Esophagus squamous epithelium (tissue), 5 donors: ENCODE data around the gene ATXN7L2. TPM values are rescaled to one million over a fixed set of nuclear protein-coding genes. Genes with fewer than 3 reads are reported as not detected.
A peak's percentile ranks its signal among the peaks of the same experiment; 100 is the strongest.

ENCODE experiments used
- DNase-seq: peaks from one replicate; lab custom pipeline; 2025; lab: John Stamatoyannopoulos, UW
- H3K27ac ChIP-seq, 4 donors: fragments of 200-600 bp; sonication (generic); one replicate each; pipeline ENCODE4 v1.5.1; 2016 to 2019; ENCODE audit warnings: mild to moderate bottlenecking in 1 of 4
- H3K27me3 ChIP-seq, 4 donors: fragments of 200-600 bp; sonication (generic); 1 replicate in 3 of 4; 2 replicates in 1 of 4; pipeline versions ENCODE4 v1.5.1 to v1.6.0; 2017 to 2021; ENCODE audit warnings: antibody characterized with exemption in 1 of 4
- H3K36me3 ChIP-seq, 3 donors: fragments of 200-600 bp; sonication (generic); one replicate each; pipeline ENCODE4 v1.5.1; 2016 to 2019
- H3K4me1 ChIP-seq, 3 donors: fragments of 200-600 bp; sonication (generic); one replicate each; pipeline ENCODE4 v1.5.1; 2017 to 2019
- H3K4me3 ChIP-seq, 4 donors: fragments of 200-600 bp; sonication (generic); 1 replicate in 3 of 4; 2 replicates in 1 of 4; pipeline ENCODE4 v1.5.1; 2016 to 2019; ENCODE audit warnings: mild to moderate bottlenecking in 2 of 4, moderate library complexity in 1 of 4
- H3K9me3 ChIP-seq, 3 donors: fragments of 200-600 bp; sonication (generic); one replicate each; pipeline ENCODE4 v1.5.1; 2016 to 2019
- CTCF ChIP-seq, 6 experiments: fragments of 450-650 bp in 4 of 6; fragments of 200-600 bp in 2 of 6; sonication (generic) in 2 of 6; IDR thresholded peaks; one replicate each; pipeline ENCODE4 v1.5.1; 2016 to 2019; ENCODE audit warnings: antibody characterized with exemption in 6 of 6, mild to moderate bottlenecking in 4 of 6, moderate library complexity in 4 of 6
- POLR2A ChIP-seq, 4 donors: fragments of 450-650 bp; IDR thresholded peaks; one replicate each; pipeline ENCODE4 v1.6.1; 2017; ENCODE audit warnings: antibody characterized with exemption in 4 of 4, mild to moderate bottlenecking in 4 of 4, moderate library complexity in 3 of 4
- WGBS, 2 donors: methylation state at CpG; one replicate each; pipeline ENCODE4 v1.1.5; 2018; 5-methylcytosine and 5-hydroxymethylcytosine counted together
- intact Hi-C: fragments of 100-400 bp; cut with DNase I; formaldehyde crosslinking; loops from one replicate; pipeline ENCODE4 v1.15.0; 2022
- total RNA-seq, 4 donors: library from RNA; depleted of rRNA; stranded (reverse); fragments of >200 nt; gene quantifications; one replicate each; pipeline ENCODE4 v1.1.0, GENCODE V29; 2016
- donor health status: DM: yes; HTN: yes; CAD: no.

Gene ATXN7L2
- total RNA-seq, 4 donors from 2014 or later: 2.1 to 5.9 (median 3.8) TPM

- WGBS, 2 donors: 74 to 100% methylated on average over 1 to 3 of the region's 5 CpGs
- H3K36me3 ChIP-seq: peaks cover 0 to 47% (median 0%) of the 10 kb centered on the region in 3 donors
- H3K27ac ChIP-seq: no peak overlapping the region
- H3K27me3 ChIP-seq: no peaks in the 10 kb centered on the region
- H3K4me1 ChIP-seq: peaks cover 8 to 27% (median 14%) of the 10 kb centered on the region in 3 donors
- intact Hi-C loops: no loop called here
- no peak overlapping the region for H3K4me3 ChIP-seq
- no peak for DNase-seq
- TF ChIP-seq CTCF (IDR thresholded peaks at IDR 0.05) (no peak), POLR2A (IDR thresholded peaks at IDR 0.05) (no peak)
- H3K9me3 ChIP-seq: no peaks in the 10 kb centered on the region
These were observed 4.5 kb downstream of the ATXN7L2 start for GRCh38 chr1:109488201-109488600.

- Histone ChIP-seq H3K4me1 (peaks cover 13 to 28% (median 19%) of the 10 kb centered on the region in 3 donors), H3K27ac (no peak overlapping the region), H3K9me3 (no peaks in the 10 kb centered on the region), H3K4me3 (no peak overlapping the region), H3K36me3 (peaks cover 0 to 47% (median 0%) of the 10 kb centered on the region in 3 donors), H3K27me3 (no peaks in the 10 kb centered on the region)
- DNase-seq: no peak
- 90% methylated on average over 2 of the region's 12 CpGs; no CpG with 5 or more reads in 1 of the 2 donors for WGBS, 2 donors
- intact Hi-C loops: no loop called here
- no peak for TF ChIP-seq CTCF (IDR thresholded peaks at IDR 0.05)
- no peak for TF ChIP-seq POLR2A (IDR thresholded peaks at IDR 0.05)
These were observed 5.0 kb downstream of the ATXN7L2 start for GRCh38 chr1:109488696-109489095.

- Histone ChIP-seq H3K9me3 (no peaks in the 10 kb centered on the region), H3K4me1 (peaks cover 14 to 30% (median 17%) of the 10 kb centered on the region in 3 donors), H3K27me3 (no peaks in the 10 kb centered on the region), H3K4me3 (no peak overlapping the region), H3K36me3 (peaks cover 0 to 47% (median 0%) of the 10 kb centered on the region in 3 donors), H3K27ac (no peak overlapping the region)
- intact Hi-C loops: loop anchor here (5.0 kb wide), 1 partner anchor 42 kb away; no protein-coding TSS in a partner anchor
- no peak for DNase-seq
- 80 to 96% methylated on average over 2 to 4 of the region's 11 CpGs for WGBS, 2 donors
- no peak for TF ChIP-seq POLR2A (IDR thresholded peaks at IDR 0.05)
- peak; percentile 61 to 80 (median 74) for TF ChIP-seq CTCF (IDR thresholded peaks at IDR 0.05)
These were observed 6.6 kb downstream of the ATXN7L2 start for GRCh38 chr1:109490029-109490933.

- no peak for DNase-seq
- intact Hi-C loops: loop anchor here (5.0 kb wide), 1 partner anchor 41 kb away; no protein-coding TSS in a partner anchor
- Histone ChIP-seq H3K27me3 (no peaks in the 10 kb centered on the region), H3K27ac (no peak overlapping the region), H3K36me3 (peaks cover 0 to 52% (median 0%) of the 10 kb centered on the region in 3 donors), H3K4me3 (no peak overlapping the region), H3K4me1 (peaks cover 14 to 32% (median 14%) of the 10 kb centered on the region in 3 donors), H3K9me3 (no peaks in the 10 kb centered on the region)
- TF ChIP-seq CTCF (IDR thresholded peaks at IDR 0.05): no peak
- 93 to 100% methylated on average over 1 to 2 of the region's 11 CpGs for WGBS, 2 donors
These were observed 7.2 kb downstream of the ATXN7L2 start for GRCh38 chr1:109490934-109491302.

GRCh38 chr1:109491372-109491771 lies 7.7 kb downstream of the ATXN7L2 start:
- H3K27me3 ChIP-seq: no peaks in the 10 kb centered on the region
- H3K36me3 ChIP-seq: peaks cover 0 to 56% (median 0%) of the 10 kb centered on the region in 3 donors
- no peaks in the 10 kb centered on the region for H3K9me3 ChIP-seq
- peaks cover 14 to 36% (median 14%) of the 10 kb centered on the region in 3 donors for H3K4me1 ChIP-seq
- no peak overlapping the region for H3K27ac ChIP-seq
- DNase-seq: no peak
- intact Hi-C loops: loop anchor here (5.0 kb wide), 1 partner anchor 41 kb away; no protein-coding TSS in a partner anchor
- 79% methylated on average over 4 of the region's 8 CpGs; no CpG with 5 or more reads in 1 of the 2 donors for WGBS, 2 donors
- no peak overlapping the region for H3K4me3 ChIP-seq
- no peak for TF ChIP-seq POLR2A (IDR thresholded peaks at IDR 0.05)
